GM12865 (cell line): ENCODE data around the gene MAGI2.
"Not testable (repeated sequence)": the region's sequence is repeated elsewhere in the genome, so short reads cannot be mapped to it uniquely, and the experiment has no call there.

Source experiments
- DNase-seq: peaks from one replicate; pipeline ENCODE4 v3.0.0; 2010; ENCODE audit warnings: low read depth
- H3K4me3 ChIP-seq: 2 replicates; pipeline ENCODE4 v1.5.1; 2011; ENCODE audit warnings: mild to moderate bottlenecking, low read depth, low read length, control low read depth
- CTCF ChIP-seq: IDR thresholded peaks from 2 replicates; pipeline ENCODE4 v1.5.1; 2011; ENCODE audit warnings: low read length, control low read depth, low read depth, inconsistent platforms; ENCODE audit not compliant: insufficient read depth; ENCODE audit errors: missing control alignments

MAGI2 gene

GRCh38 chr7:78296046-78296597, 1157.3 kb downstream of the MAGI2 start:
- H3K4me3 ChIP-seq, result no peak overlapping the region
- DNase-seq, result no peak
- TF ChIP-seq CTCF, result no peak

GRCh38 chr7:78289471-78289870, 1164.0 kb downstream of the MAGI2 start:
- not testable (repeated sequence) for DNase-seq, H3K4me3 ChIP-seq

GRCh38 chr7:78284945-78285344, 1168.5 kb downstream of the MAGI2 start:
- no peak for TF ChIP-seq CTCF
- H3K4me3 ChIP-seq, result no peak overlapping the region
- no peak for DNase-seq

GRCh38 chr7:78280276-78280675, 1173.2 kb downstream of the MAGI2 start:
- no peak overlapping the region for H3K4me3 ChIP-seq
- no peak for DNase-seq
- no peak for TF ChIP-seq CTCF

- TF ChIP-seq CTCF, result no peak
- H3K4me3 ChIP-seq, result no peak overlapping the region
- no peak for DNase-seq
These were observed 1174.0 kb downstream of the MAGI2 start for GRCh38 chr7:78279457-78279856.

- no peak for DNase-seq
- no peak for TF ChIP-seq CTCF
- H3K4me3 ChIP-seq, result no peak overlapping the region
These were observed 1174.4 kb downstream of the MAGI2 start for GRCh38 chr7:78279032-78279431.

- H3K4me3 ChIP-seq, result no peak overlapping the region
- no peak for TF ChIP-seq CTCF
- no peak for DNase-seq
These were observed 1186.3 kb downstream of the MAGI2 start for GRCh38 chr7:78267141-78267540.
